Esophagus squamous epithelium (tissue), 5 donors: ENCODE data around the gene OR5M11. TPM values are rescaled to one million over a fixed set of nuclear protein-coding genes. Genes with fewer than 3 reads are reported as not detected.
"Not testable (repeated sequence)": the region's sequence is repeated elsewhere in the genome, so short reads cannot be mapped to it uniquely, and the experiment has no call there.

Experiments
- DNase-seq: peaks from one replicate; lab custom pipeline; 2025; lab: John Stamatoyannopoulos, UW
- H3K27ac ChIP-seq, 4 donors: fragments of 200-600 bp; sonication (generic); one replicate each; pipeline ENCODE4 v1.5.1; 2016 to 2019; ENCODE audit warnings: mild to moderate bottlenecking in 1 of 4
- H3K27me3 ChIP-seq, 4 donors: fragments of 200-600 bp; sonication (generic); 1 replicate in 3 of 4; 2 replicates in 1 of 4; pipeline versions ENCODE4 v1.5.1 to v1.6.0; 2017 to 2021; ENCODE audit warnings: antibody characterized with exemption in 1 of 4
- H3K36me3 ChIP-seq, 3 donors: fragments of 200-600 bp; sonication (generic); one replicate each; pipeline ENCODE4 v1.5.1; 2016 to 2019
- H3K4me1 ChIP-seq, 3 donors: fragments of 200-600 bp; sonication (generic); one replicate each; pipeline ENCODE4 v1.5.1; 2017 to 2019
- H3K4me3 ChIP-seq, 4 donors: fragments of 200-600 bp; sonication (generic); 1 replicate in 3 of 4; 2 replicates in 1 of 4; pipeline ENCODE4 v1.5.1; 2016 to 2019; ENCODE audit warnings: mild to moderate bottlenecking in 2 of 4, moderate library complexity in 1 of 4
- H3K9me3 ChIP-seq, 3 donors: fragments of 200-600 bp; sonication (generic); one replicate each; pipeline ENCODE4 v1.5.1; 2016 to 2019
- POLR2A ChIP-seq, 4 donors: fragments of 450-650 bp; IDR thresholded peaks; one replicate each; pipeline ENCODE4 v1.6.1; 2017; ENCODE audit warnings: antibody characterized with exemption in 4 of 4, mild to moderate bottlenecking in 4 of 4, moderate library complexity in 3 of 4
- WGBS, 2 donors: methylation state at CpG; one replicate each; pipeline ENCODE4 v1.1.5; 2018; 5-methylcytosine and 5-hydroxymethylcytosine counted together
- intact Hi-C: fragments of 100-400 bp; cut with DNase I; formaldehyde crosslinking; loops from one replicate; pipeline ENCODE4 v1.15.0; 2022
- total RNA-seq, 4 donors: library from RNA; depleted of rRNA; stranded (reverse); fragments of >200 nt; gene quantifications; one replicate each; pipeline ENCODE4 v1.1.0, GENCODE V29; 2016
- TF ChIP-seq, protein P1 (sequence below), 6 experiments: fragments of 450-650 bp in 4 of 6; fragments of 200-600 bp in 2 of 6; sonication (generic) in 2 of 6; IDR thresholded peaks; one replicate each; pipeline ENCODE4 v1.5.1; 2016 to 2019; ENCODE audit warnings: antibody characterized with exemption in 6 of 6, mild to moderate bottlenecking in 4 of 6, moderate library complexity in 4 of 6
- donor health status: DM: yes; HTN: yes; CAD: no.

Gene OR5M11
- not detected for total RNA-seq

GRCh38 chr11:56543157-56543556, at the start of gene OR5M11:
Gene OR5M11 (minus strand): TSS chr11:56543257. CDS start chr11:56543257, 0 bp downstream.
- intact Hi-C loops = no loop called here
- Histone ChIP-seq H3K27me3 (no peaks in the 10 kb centered on the region), H3K27ac (no peak within 1 kb of the TSS), H3K4me1 (no peaks in the 10 kb centered on the region), H3K36me3 (no peaks in the 10 kb centered on the region), H3K4me3 (no peak within 1 kb of the TSS), H3K9me3 (no peaks in the 10 kb centered on the region)
- no peak for TF ChIP-seq POLR2A (IDR thresholded peaks at IDR 0.05)
- TF ChIP-seq, protein P1, sequence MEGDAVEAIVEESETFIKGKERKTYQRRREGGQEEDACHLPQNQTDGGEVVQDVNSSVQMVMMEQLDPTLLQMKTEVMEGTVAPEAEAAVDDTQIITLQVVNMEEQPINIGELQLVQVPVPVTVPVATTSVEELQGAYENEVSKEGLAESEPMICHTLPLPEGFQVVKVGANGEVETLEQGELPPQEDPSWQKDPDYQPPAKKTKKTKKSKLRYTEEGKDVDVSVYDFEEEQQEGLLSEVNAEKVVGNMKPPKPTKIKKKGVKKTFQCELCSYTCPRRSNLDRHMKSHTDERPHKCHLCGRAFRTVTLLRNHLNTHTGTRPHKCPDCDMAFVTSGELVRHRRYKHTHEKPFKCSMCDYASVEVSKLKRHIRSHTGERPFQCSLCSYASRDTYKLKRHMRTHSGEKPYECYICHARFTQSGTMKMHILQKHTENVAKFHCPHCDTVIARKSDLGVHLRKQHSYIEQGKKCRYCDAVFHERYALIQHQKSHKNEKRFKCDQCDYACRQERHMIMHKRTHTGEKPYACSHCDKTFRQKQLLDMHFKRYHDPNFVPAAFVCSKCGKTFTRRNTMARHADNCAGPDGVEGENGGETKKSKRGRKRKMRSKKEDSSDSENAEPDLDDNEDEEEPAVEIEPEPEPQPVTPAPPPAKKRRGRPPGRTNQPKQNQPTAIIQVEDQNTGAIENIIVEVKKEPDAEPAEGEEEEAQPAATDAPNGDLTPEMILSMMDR (IDR thresholded peaks at IDR 0.05) = no peak
- DNase-seq = no peak
- WGBS, 2 donors = 66 to 86% methylated on average over 2 of the region's 2 CpGs

GRCh38 chr11:56592088-56592717, 49.1 kb upstream of the OR5M11 start:
- H3K4me3 ChIP-seq, H3K27me3 ChIP-seq, H3K36me3 ChIP-seq, H3K4me1 ChIP-seq, H3K27ac ChIP-seq, DNase-seq, intact Hi-C loops: not testable (repeated sequence)
- WGBS, 2 donors = 93 to 94% methylated on average over 7 to 12 of the region's 20 CpGs
- peaks cover 0 to 17% (median 5%) of the 10 kb centered on the region in 3 donors for H3K9me3 ChIP-seq

DNA sequence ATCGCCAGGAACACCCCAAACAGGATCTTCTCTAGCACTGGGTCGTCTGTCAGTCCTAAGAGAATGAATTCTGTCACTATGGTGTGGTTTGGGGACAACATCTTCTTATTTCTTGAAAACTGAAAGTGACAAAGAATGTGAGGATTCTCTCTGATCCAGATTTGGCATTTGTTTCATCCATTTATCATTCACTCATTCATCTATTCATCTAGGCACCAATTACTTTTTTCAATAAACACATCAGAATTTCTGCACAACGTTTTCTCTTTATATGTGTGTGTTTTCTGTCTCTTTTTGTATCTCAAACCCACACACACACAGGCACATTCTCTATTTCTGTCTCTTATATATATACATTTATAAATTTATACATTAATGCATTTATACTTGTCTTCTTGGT, 34.6 kb upstream of the OR5M11 start, which contains the start of gene OR5M10:
OR5M10 (minus strand) TSS at position 101 of the 400 bp plus-strand sequence; CDS start at position 101, 0 bp downstream.
- Histone ChIP-seq H3K27ac (no peak within 1 kb of the TSS), H3K9me3 (no peaks in the 10 kb centered on the region), H3K4me1 (no peaks in the 10 kb centered on the region), H3K4me3 (no peak within 1 kb of the TSS), H3K36me3 (no peaks in the 10 kb centered on the region), H3K27me3 (no peaks in the 10 kb centered on the region)
- DNase-seq = no peak
- 32 to 40% methylated on average over 3 of the region's 3 CpGs for WGBS, 2 donors
- TF ChIP-seq POLR2A (IDR thresholded peaks at IDR 0.05) = no peak
- TF ChIP-seq, protein P1 (IDR thresholded peaks at IDR 0.05) = no peak
- intact Hi-C loops = no loop called here

- intact Hi-C loops = no loop called here
- Histone ChIP-seq H3K27ac (no peak overlapping the region), H3K4me1 (no peaks in the 10 kb centered on the region), H3K4me3 (no peak overlapping the region), H3K36me3 (no peaks in the 10 kb centered on the region), H3K9me3 (peaks cover 0 to 8% (median 0%) of the 10 kb centered on the region in 3 donors), H3K27me3 (no peaks in the 10 kb centered on the region)
- no peak for TF ChIP-seq POLR2A (IDR thresholded peaks at IDR 0.05)
- TF ChIP-seq, protein P1 (IDR thresholded peaks at IDR 0.05) = no peak
- no peak for DNase-seq
- 67 to 74% methylated on average over 6 of the region's 6 CpGs for WGBS, 2 donors
These were observed 15.5 kb upstream of the OR5M11 start for GRCh38 chr11:56558574-56558973.

GRCh38 chr11:56554691-56555090, 11.6 kb upstream of the OR5M11 start:
- DNase-seq, H3K27ac ChIP-seq, H3K27me3 ChIP-seq, H3K9me3 ChIP-seq, intact Hi-C loops, H3K36me3 ChIP-seq, H3K4me3 ChIP-seq, H3K4me1 ChIP-seq: not testable (repeated sequence)
- 70 to 93% methylated on average over 5 to 12 of the region's 13 CpGs for WGBS, 2 donors

DNA sequence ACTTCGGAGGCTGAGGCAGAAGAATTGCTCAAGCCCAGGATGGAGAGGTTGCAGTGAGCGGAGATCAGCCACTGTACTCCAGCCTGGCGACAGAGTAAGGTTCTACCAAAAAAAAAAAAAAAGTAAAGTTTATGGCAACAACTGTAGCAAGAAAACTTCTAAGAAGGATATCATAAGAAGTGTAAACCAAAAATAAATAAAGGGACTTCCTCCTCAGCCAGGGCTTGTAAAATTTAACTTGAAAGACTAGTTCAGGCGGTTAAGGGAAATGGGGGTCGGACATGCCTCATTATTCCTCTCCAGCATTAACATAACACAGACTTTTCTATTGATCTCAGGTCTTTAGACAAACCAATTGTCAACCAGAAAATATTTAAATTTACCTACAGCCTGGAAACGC, 2.5 kb upstream of the OR5M11 start:
- Histone ChIP-seq H3K4me1 (no peaks in the 10 kb centered on the region), H3K4me3 (no peak overlapping the region), H3K36me3 (no peaks in the 10 kb centered on the region), H3K27ac (no peak overlapping the region), H3K27me3 (no peaks in the 10 kb centered on the region), H3K9me3 (no peaks in the 10 kb centered on the region)
- no peak for DNase-seq
- no peak for TF ChIP-seq POLR2A (IDR thresholded peaks at IDR 0.05)
- TF ChIP-seq, protein P1 (IDR thresholded peaks at IDR 0.05) = no peak
- intact Hi-C loops = no loop called here
- 62 to 72% methylated on average over 6 of the region's 6 CpGs for WGBS, 2 donors
